Activated B cell treated with CpG ODN at 0.5 μM for 24 hours (primary cell): ENCODE data around the gene DTX3L. TPM values are rescaled to one million over a fixed set of nuclear protein-coding genes. Genes with fewer than 3 reads are reported as not detected.

Experiments used
- ATAC-seq: fragments of 200-7000 bp; cut with Tn5 transposase; one replicate; pipeline ENCODE4 v1.10.0; 2021; ENCODE audit warnings: low read depth, mild to moderate bottlenecking, moderate library complexity
- CTCF ChIA-PET: fragments of 350-600 bp; sonication (Branson Sonifier 250); formaldehyde crosslinking; loops from one replicate; lab custom pipeline; 2021; ENCODE audit warnings: antibody characterized with exemption; lab: Charles Lee
- POLR2A ChIA-PET: fragments of 350-600 bp; sonication (Branson Sonifier 250); formaldehyde crosslinking; loops from one replicate; lab custom pipeline; 2021; ENCODE audit warnings: antibody characterized with exemption; lab: Charles Lee
- DNase-seq: peaks from one replicate; pipeline ENCODE4 v3.0.0; 2022
- H3K27ac Mint-ChIP-seq: one replicate; pipeline ENCODE4 v1.8.0; 2020; ENCODE audit warnings: mixed read lengths
- H3K27me3 Mint-ChIP-seq: one replicate; pipeline ENCODE4 v1.8.0; 2021; ENCODE audit warnings: mixed read lengths
- H3K36me3 Mint-ChIP-seq: one replicate; pipeline ENCODE4 v1.8.0; 2021; ENCODE audit warnings: low read depth, mixed read lengths
- H3K4me1 Mint-ChIP-seq: one replicate; pipeline ENCODE4 v1.8.0; 2021; ENCODE audit warnings: mixed read lengths
- H3K4me3 Mint-ChIP-seq: one replicate; pipeline ENCODE4 v1.8.0; 2020; ENCODE audit warnings: mild to moderate bottlenecking, mixed read lengths
- H3K9me3 Mint-ChIP-seq: one replicate; pipeline ENCODE4 v1.8.0; 2020; ENCODE audit warnings: mixed read lengths
- CTCF ChIP-seq: fragments of 200-600 bp; IDR thresholded peaks from one replicate; pipeline ENCODE4 v1.8.0; 2022; ENCODE audit warnings: antibody characterized with exemption, mild to moderate bottlenecking
- intact Hi-C: fragments of 100-400 bp; cut with micrococcal nuclease; formaldehyde crosslinking; loops from one replicate; pipeline ENCODE4 v1.15.1; 2024
- total RNA-seq: library from RNA; stranded (reverse); gene quantifications from 2 replicates; pipeline ENCODE4 v1.2.3, GENCODE V29; 2022

The DTX3L gene
- total RNA-seq, 1 donor from 2014 or later, result 76.5 TPM

- ChIA-PET POLR2A (no interaction called here), CTCF (no interaction called here)
- Mint-ChIP-seq H3K27ac (peak overlapping the region; percentile 53), H3K4me3 (no peak overlapping the region), H3K4me1 (peaks cover 61% of the 10 kb centered on the region), H3K36me3 (peaks cover 87% of the 10 kb centered on the region), H3K9me3 (no peaks in the 10 kb centered on the region), H3K27me3 (no peaks in the 10 kb centered on the region)
- ATAC-seq (no peak), DNase-seq (no peak)
- intact Hi-C loops, result no loop called here
- TF ChIP-seq CTCF, result no peak
These were observed 51.2 kb downstream of the DTX3L start for GRCh38 chr3:122615303-122615702.

- ATAC-seq, result no peak
- H3K27me3 Mint-ChIP-seq, result no peaks in the 10 kb centered on the region
- peak overlapping the region; percentile 64 for H3K27ac Mint-ChIP-seq
- intact Hi-C loops, result loop anchor here (1.0 kb wide), 1 partner anchor 8 kb away; no protein-coding TSS in a partner anchor
- no peak for DNase-seq
- ChIA-PET POLR2A (interaction anchor here (0.7 to 6.7 kb wide), 5 partner anchors 8 to 61 kb away, joined by 3 to 72 read pairs (median 16); partner anchors contain the start of genes DTX3L, PARP14, PARP15 and PARP9), CTCF (interaction anchor here (1.0 to 5.7 kb wide), 4 partner anchors 54 to 60 kb away, joined by 3 to 36 read pairs (median 4); partner anchors contain the start of genes DTX3L, PARP14 and PARP9)
- peaks cover 89% of the 10 kb centered on the region for H3K36me3 Mint-ChIP-seq
- no peak overlapping the region for H3K4me3 Mint-ChIP-seq
- TF ChIP-seq CTCF, result no peak
- peaks cover 77% of the 10 kb centered on the region for H3K4me1 Mint-ChIP-seq
- H3K9me3 Mint-ChIP-seq, result no peaks in the 10 kb centered on the region
These were observed 54.5 kb downstream of the DTX3L start for GRCh38 chr3:122618614-122619013.

- intact Hi-C loops, result loop anchor here (1.0 kb wide), 1 partner anchor 9 kb away; no protein-coding TSS in a partner anchor
- Mint-ChIP-seq H3K27me3 (no peaks in the 10 kb centered on the region), H3K4me1 (peaks cover 80% of the 10 kb centered on the region), H3K4me3 (no peak overlapping the region), H3K36me3 (peaks cover 90% of the 10 kb centered on the region), H3K9me3 (no peaks in the 10 kb centered on the region), H3K27ac (peak overlapping the region; percentile 51)
- POLR2A ChIA-PET, result interaction anchor here (0.7 to 6.7 kb wide), 5 partner anchors 8 to 60 kb away, joined by 3 to 72 read pairs (median 16); partner anchors contain the start of genes DTX3L, PARP14, PARP15 and PARP9
- no peak for TF ChIP-seq CTCF
- no peak for ATAC-seq
- DNase-seq, result no peak
- CTCF ChIA-PET, result interaction anchor here (1.0 to 5.7 kb wide), 6 partner anchors 37 to 60 kb away, joined by 3 to 36 read pairs (median 3); partner anchors contain the start of genes DTX3L, PARP14 and PARP9
These were observed 54.9 kb downstream of the DTX3L start for GRCh38 chr3:122619040-122619439.

- ChIA-PET POLR2A (interaction anchor here (1.0 to 6.7 kb wide), 10 partner anchors 10 to 77 kb away, joined by 3 to 72 read pairs (median 8); partner anchors contain the start of genes DTX3L, PARP15 and PARP9), CTCF (interaction anchor here (1.2 to 5.7 kb wide), 3 partner anchors 46 to 61 kb away, joined by 4 to 36 read pairs (median 5); partner anchors contain the start of gene PARP14)
- H3K27ac Mint-ChIP-seq, result peak overlapping the region; percentile 76
- no peak for DNase-seq
- ATAC-seq, result no peak
- peaks cover 85% of the 10 kb centered on the region for H3K36me3 Mint-ChIP-seq
- H3K9me3 Mint-ChIP-seq, result no peaks in the 10 kb centered on the region
- H3K4me3 Mint-ChIP-seq, result no peak overlapping the region
- intact Hi-C loops, result loop anchor here (2.0 kb wide), 1 partner anchor 58 kb away; no protein-coding TSS in a partner anchor
- no peaks in the 10 kb centered on the region for H3K27me3 Mint-ChIP-seq
- no peak for TF ChIP-seq CTCF
- H3K4me1 Mint-ChIP-seq, result peaks cover 77% of the 10 kb centered on the region
These were observed 56.3 kb downstream of the DTX3L start for GRCh38 chr3:122620399-122620798.

GRCh38 chr3:122621112-122621511, 57.0 kb downstream of the DTX3L start:
- ChIA-PET POLR2A (interaction anchor here (0.8 to 6.7 kb wide), 13 partner anchors 10 to 172 kb away, joined by 3 to 72 read pairs (median 4); partner anchors contain the start of genes DTX3L, HSPBAP1, PARP15 and PARP9), CTCF (interaction anchor here (0.7 to 5.7 kb wide), 6 partner anchors 43 to 61 kb away, joined by 3 to 36 read pairs (median 4); partner anchors contain the start of genes PARP14 and PARP15)
- peak overlapping the region; percentile 85 for H3K27ac Mint-ChIP-seq
- H3K4me1 Mint-ChIP-seq, result peaks cover 73% of the 10 kb centered on the region
- intact Hi-C loops, result loop anchor here (1.0 to 2.0 kb wide), 3 partner anchors 57 to 61 kb away; partner anchors contain the start of genes DTX3L and PARP9
- H3K36me3 Mint-ChIP-seq, result peaks cover 84% of the 10 kb centered on the region
- no peaks in the 10 kb centered on the region for H3K27me3 Mint-ChIP-seq
- ATAC-seq (peak; percentile 38), DNase-seq (no peak)
- H3K9me3 Mint-ChIP-seq, result no peaks in the 10 kb centered on the region
- H3K4me3 Mint-ChIP-seq, result peak overlapping the region; percentile 56
- no peak for TF ChIP-seq CTCF
